Mesenchymal stem cell (in vitro differentiated cells and primary cell): Measurements from ENCODE around the gene PRPF19.

Experiments used
- DNase-seq: peaks from one replicate; pipeline ENCODE4 v3.0.0-alpha.2; 2013
- H2AFZ ChIP-seq: one replicate; pipeline ENCODE4 v1.6.1; 2013; ENCODE audit warnings: low read depth, mild to moderate bottlenecking, control low read depth, inconsistent platforms, low read length, moderate library complexity
- H2AK5ac ChIP-seq: 2 replicates; pipeline ENCODE4 v1.6.1; 2013; ENCODE audit warnings: low read length, moderate library complexity, mild to moderate bottlenecking, inconsistent platforms; ENCODE audit not compliant: severe bottlenecking
- H2BK120ac ChIP-seq: one replicate; pipeline ENCODE4 v1.6.1; 2013; ENCODE audit warnings: low read depth, mild to moderate bottlenecking, inconsistent platforms, low read length, moderate library complexity
- H2BK12ac ChIP-seq, 2 experiments: one replicate each; pipeline ENCODE4 v1.6.1; 2013; ENCODE audit warnings: inconsistent platforms in 2 of 2, low read length in 2 of 2, mild to moderate bottlenecking in 2 of 2, moderate library complexity in 2 of 2, control low read depth in 1 of 2
- H2BK15ac ChIP-seq: one replicate; pipeline ENCODE4 v1.6.1; 2013; ENCODE audit warnings: mild to moderate bottlenecking, low read depth, inconsistent platforms; ENCODE audit not compliant: poor library complexity, severe bottlenecking
- H2BK5ac ChIP-seq: 2 replicates; pipeline ENCODE4 v1.6.1; 2013; ENCODE audit warnings: low read depth, mild to moderate bottlenecking, low read length, control low read depth, inconsistent platforms; ENCODE audit not compliant: poor library complexity, severe bottlenecking
- H3K14ac ChIP-seq, 2 experiments: one replicate each; pipeline ENCODE4 v1.6.1; 2013; ENCODE audit warnings: inconsistent platforms in 2 of 2, low read length in 2 of 2, control low read depth in 1 of 2, mild to moderate bottlenecking in 1 of 2, moderate library complexity in 1 of 2
- H3K18ac ChIP-seq, 2 experiments: one replicate each; pipeline ENCODE4 v1.6.1; 2013; ENCODE audit warnings: inconsistent platforms in 2 of 2, low read length in 2 of 2, control low read depth in 1 of 2, low read depth in 1 of 2, mild to moderate bottlenecking in 1 of 2
- H3K23ac ChIP-seq, 2 experiments: one replicate each; pipeline ENCODE4 v1.6.1; 2013; ENCODE audit warnings: inconsistent platforms in 2 of 2, low read length in 2 of 2, mild to moderate bottlenecking in 2 of 2, moderate library complexity in 2 of 2, control low read depth in 1 of 2
- H3K27ac ChIP-seq: 2 replicates; pipeline ENCODE4 v1.5.1; 2013; ENCODE audit warnings: mild to moderate bottlenecking, moderate library complexity, low read length, control low read depth, inconsistent platforms; ENCODE audit not compliant: poor library complexity, severe bottlenecking
- H3K27me3 ChIP-seq, 2 experiments: 2 replicates each; pipeline versions ENCODE4 v1.6.1 to v1.7.0; 2013; ENCODE audit warnings: low read length in 2 of 2, mild to moderate bottlenecking in 2 of 2, moderate library complexity in 2 of 2, control low read depth in 1 of 2, inconsistent platforms in 1 of 2; ENCODE audit not compliant: control insufficient read depth in 1 of 2, insufficient read depth in 1 of 2
- H3K36me3 ChIP-seq, 2 experiments: 2 replicates each; pipeline versions ENCODE4 v1.6.1 to v1.7.0; 2013; ENCODE audit warnings: low read length in 2 of 2, control low read depth in 1 of 2, inconsistent platforms in 1 of 2, low read depth in 1 of 2, mild to moderate bottlenecking in 1 of 2; ENCODE audit not compliant: insufficient read depth in 2 of 2, control insufficient read depth in 1 of 2
- H3K4ac ChIP-seq, 2 experiments: one replicate each; pipeline ENCODE4 v1.6.1; 2013; ENCODE audit warnings: inconsistent platforms in 2 of 2, low read length in 2 of 2, mild to moderate bottlenecking in 2 of 2, moderate library complexity in 2 of 2, control low read depth in 1 of 2, low read depth in 1 of 2
- H3K4me1 ChIP-seq: 2 replicates; pipeline ENCODE4 v1.6.1; 2013; ENCODE audit warnings: low read depth, low read length, control low read depth; ENCODE audit not compliant: control insufficient read depth, insufficient read depth
- H3K4me2 ChIP-seq: 2 replicates; pipeline ENCODE4 v1.6.1; 2013; ENCODE audit warnings: low read length, mild to moderate bottlenecking, inconsistent platforms; ENCODE audit not compliant: poor library complexity, severe bottlenecking
- H3K4me3 ChIP-seq, 2 experiments: 2 replicates each; pipeline versions ENCODE4 v1.5.1 to v1.7.0; 2013; ENCODE audit warnings: low read length in 2 of 2, mild to moderate bottlenecking in 2 of 2, control low read depth in 1 of 2, low read depth in 1 of 2; ENCODE audit not compliant: insufficient read depth in 1 of 2
- H3K79me1 ChIP-seq: replicated peaks from 2 replicates; pipeline ENCODE4 v1.6.1; 2013; ENCODE audit warnings: mild to moderate bottlenecking, control low read depth, low read length, inconsistent platforms; ENCODE audit not compliant: poor library complexity, severe bottlenecking
- H3K9ac ChIP-seq: 2 replicates; pipeline ENCODE4 v1.7.0; 2013; ENCODE audit warnings: mild to moderate bottlenecking, low read length, moderate library complexity
- H3K9me3 ChIP-seq: 2 replicates; pipeline ENCODE4 v1.7.0; 2013; ENCODE audit warnings: mild to moderate bottlenecking, low read length; ENCODE audit not compliant: control insufficient read depth
- H4K8ac ChIP-seq: one replicate; pipeline ENCODE4 v1.6.1; 2013; ENCODE audit warnings: inconsistent platforms, mild to moderate bottlenecking, low read length, moderate library complexity
- H4K91ac ChIP-seq: one replicate; pipeline ENCODE4 v1.6.1; 2013; ENCODE audit warnings: mild to moderate bottlenecking, low read length, inconsistent platforms
- WGBS: methylation state at CpG from one replicate; pipeline ENCODE4 v1.1.7; 2013; ENCODE audit warnings: mixed read lengths; 5-methylcytosine and 5-hydroxymethylcytosine counted together

The PRPF19 gene

DNA sequence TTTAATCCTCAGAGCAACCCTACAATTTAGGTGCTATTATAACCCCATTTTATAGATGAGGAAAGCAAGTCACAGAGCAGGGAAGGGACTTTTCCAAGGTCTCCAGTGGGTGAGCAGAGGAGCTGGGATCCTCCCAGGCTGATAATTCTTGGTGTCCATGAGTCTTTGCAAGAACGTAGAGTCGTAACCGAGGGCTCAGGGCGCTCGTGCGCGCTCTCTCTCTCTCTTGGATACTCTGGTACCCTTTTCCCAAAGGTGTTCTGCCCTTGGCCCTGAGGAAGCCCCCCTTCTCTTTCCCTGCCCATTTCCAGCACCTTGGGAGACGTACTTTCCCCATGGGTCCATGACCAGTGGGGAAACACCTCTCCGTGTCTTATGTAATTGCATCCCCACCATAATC lies 44.2 kb downstream of the PRPF19 start:
- H3K79me1 ChIP-seq = no peaks in the 10 kb centered on the region
- H2AFZ ChIP-seq = no peak overlapping the region
- no peak for DNase-seq
- no peak overlapping the region for H2AK5ac ChIP-seq
- no peaks in the 10 kb centered on the region for H3K9me3 ChIP-seq
- H2BK12ac ChIP-seq = no peak overlapping the region
- H3K4me3 ChIP-seq = no peak overlapping the region
- H3K9ac ChIP-seq = no peak overlapping the region
- H3K4ac ChIP-seq = no peak overlapping the region
- H3K4me2 ChIP-seq = no peak overlapping the region
- H3K23ac ChIP-seq = no peak overlapping the region
- peaks cover 12% of the 10 kb centered on the region for H3K4me1 ChIP-seq
- no peaks in the 10 kb centered on the region for H3K36me3 ChIP-seq
- WGBS = 94% methylated on average over 9 of the region's 9 CpGs
- no peak overlapping the region for H3K18ac ChIP-seq
- no peak overlapping the region for H2BK15ac ChIP-seq
- no peak overlapping the region for H2BK120ac ChIP-seq
- H3K27ac ChIP-seq = no peak overlapping the region
- no peak overlapping the region for H4K8ac ChIP-seq
- H4K91ac ChIP-seq = no peak overlapping the region
- H3K27me3 ChIP-seq = peaks cover 0 to 19% of the 10 kb centered on the region in 2 experiments
- no peak overlapping the region for H3K14ac ChIP-seq
- no peak overlapping the region for H2BK5ac ChIP-seq

DNA sequence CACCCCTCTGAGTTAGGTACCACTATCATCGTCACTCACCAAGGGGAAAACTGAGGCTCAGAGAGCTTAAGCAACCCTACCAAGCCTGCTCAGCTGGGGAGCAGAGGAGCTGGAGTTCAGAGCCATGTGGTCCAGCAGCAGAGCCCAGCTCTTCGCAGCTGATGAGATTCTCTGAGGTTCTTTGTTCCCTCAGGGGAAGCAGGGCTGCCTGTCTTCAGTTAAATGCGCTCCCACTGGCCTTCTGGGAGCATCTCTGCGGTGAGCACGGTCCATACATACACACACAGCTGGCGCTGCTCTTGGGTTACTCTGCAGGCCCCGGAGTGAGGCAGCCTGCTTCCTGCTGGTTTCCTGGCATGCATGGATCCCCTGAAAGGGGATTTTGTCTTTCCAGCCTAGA lies 45.4 kb downstream of the PRPF19 start:
- 88% methylated on average over 7 of the region's 7 CpGs for WGBS
- H3K4me2 ChIP-seq = no peak overlapping the region
- H3K23ac ChIP-seq = no peak overlapping the region
- DNase-seq = no peak
- H3K9me3 ChIP-seq = no peaks in the 10 kb centered on the region
- no peak overlapping the region for H3K4me3 ChIP-seq
- H2BK5ac ChIP-seq = no peak overlapping the region
- H2AFZ ChIP-seq = no peak overlapping the region
- no peak overlapping the region for H2AK5ac ChIP-seq
- no peak overlapping the region for H4K91ac ChIP-seq
- no peak overlapping the region for H3K4ac ChIP-seq
- peaks cover 0 to 19% of the 10 kb centered on the region in 2 experiments for H3K27me3 ChIP-seq
- no peaks in the 10 kb centered on the region for H3K79me1 ChIP-seq
- peak overlapping the region; percentile 24 for H4K8ac ChIP-seq
- peaks cover 9% of the 10 kb centered on the region for H3K4me1 ChIP-seq
- no peak overlapping the region for H2BK12ac ChIP-seq
- H3K14ac ChIP-seq = no peak overlapping the region
- no peak overlapping the region for H2BK120ac ChIP-seq
- H3K27ac ChIP-seq = no peak overlapping the region
- H3K18ac ChIP-seq = no peak overlapping the region
- no peak overlapping the region for H2BK15ac ChIP-seq
- no peak overlapping the region for H3K9ac ChIP-seq
- H3K36me3 ChIP-seq = no peaks in the 10 kb centered on the region

DNA sequence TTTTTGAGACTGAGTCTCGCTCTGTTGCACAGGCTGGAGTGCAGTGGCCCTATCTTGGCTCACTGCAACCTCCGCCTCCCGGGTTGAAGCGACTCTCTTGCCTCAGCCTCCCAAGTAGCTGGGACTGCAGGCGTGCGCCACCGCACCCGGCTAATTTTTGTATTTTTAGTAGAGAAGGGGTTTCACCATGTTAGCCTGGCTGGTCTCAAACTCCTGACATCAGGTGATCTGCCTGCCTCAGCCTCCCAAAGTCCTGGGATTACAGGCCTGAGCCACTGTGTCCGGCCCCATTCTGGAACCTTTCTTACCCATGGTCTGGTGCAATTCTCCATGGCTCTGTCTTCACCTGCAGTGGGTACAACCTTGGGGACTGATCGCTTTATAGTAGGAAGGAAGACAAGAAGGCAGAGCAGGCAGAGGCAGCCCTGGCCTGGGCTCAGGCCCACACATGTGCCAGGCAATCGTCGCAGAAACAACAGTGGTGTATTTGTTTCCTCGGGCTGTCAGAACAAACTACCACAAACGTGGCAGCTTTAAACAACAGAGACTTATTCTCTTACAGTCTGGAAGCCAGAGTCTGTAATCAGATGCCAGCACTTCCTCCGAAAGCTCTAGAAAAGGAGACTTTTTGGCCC lies 46.7 kb downstream of the PRPF19 start:
- Histone ChIP-seq H4K8ac (no peak overlapping the region), H3K9me3 (no peaks in the 10 kb centered on the region), H3K14ac (no peak overlapping the region), H3K27me3 (peaks cover 0 to 13% of the 10 kb centered on the region in 2 experiments), H2BK15ac (no peak overlapping the region), H3K79me1 (no peaks in the 10 kb centered on the region), H3K4me1 (peaks cover 9% of the 10 kb centered on the region), H2AFZ (no peak overlapping the region), H3K23ac (no peak overlapping the region), H2BK12ac (no peak overlapping the region), H3K36me3 (no peaks in the 10 kb centered on the region), H2BK5ac (no peak overlapping the region), H3K4ac (no peak overlapping the region), H3K4me3 (no peak overlapping the region), H3K4me2 (no peak overlapping the region), H2AK5ac (no peak overlapping the region), H3K18ac (no peak overlapping the region), H2BK120ac (no peak overlapping the region), H3K9ac (no peak overlapping the region), H3K27ac (no peak overlapping the region), H4K91ac (no peak overlapping the region)
- WGBS = 86% methylated on average over 14 of the region's 15 CpGs
- no peak for DNase-seq

DNA sequence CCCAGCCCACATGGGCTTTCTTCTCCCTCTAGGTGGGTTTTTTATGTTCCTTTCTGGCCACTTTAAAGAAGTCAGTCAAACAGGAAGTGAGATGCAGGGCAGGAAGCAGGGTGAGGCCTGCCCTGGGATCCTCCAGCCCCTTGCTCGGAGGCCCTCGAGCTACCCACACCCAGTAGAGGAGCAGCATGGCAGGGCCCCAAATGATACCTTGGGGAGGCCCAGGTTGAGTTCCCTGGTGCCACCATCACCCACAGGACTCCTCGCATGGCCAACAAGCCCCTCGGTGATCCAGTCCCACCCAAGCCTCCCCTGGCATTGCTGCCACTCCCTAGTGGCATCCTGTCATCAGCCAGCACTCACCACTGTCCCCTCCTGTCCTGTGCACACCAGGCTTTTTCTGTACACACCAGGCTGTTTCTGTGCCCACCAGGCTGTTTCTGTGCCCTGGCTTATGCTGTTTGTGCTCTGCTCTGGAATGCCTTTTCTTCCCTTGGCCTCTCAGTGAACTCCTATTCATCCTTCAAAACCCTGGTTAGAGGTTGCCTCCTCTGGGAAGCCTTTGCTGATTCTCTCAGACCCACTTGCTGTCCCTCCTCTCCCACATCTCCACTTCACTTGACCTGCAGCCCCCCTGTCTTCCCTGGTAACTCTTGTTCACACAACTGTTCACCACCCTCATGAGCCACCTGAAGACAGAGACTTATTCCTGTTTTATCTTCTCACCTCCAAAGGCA lies 47.5 kb downstream of the PRPF19 start:
- Histone ChIP-seq H4K91ac (no peak overlapping the region), H3K23ac (no peak overlapping the region), H3K4ac (no peak overlapping the region), H3K4me2 (no peak overlapping the region), H3K27ac (no peak overlapping the region), H2BK120ac (no peak overlapping the region), H2BK5ac (no peak overlapping the region), H2AFZ (no peak overlapping the region), H2BK15ac (peak overlapping the region; percentile 12), H3K18ac (peak overlapping the region in 1 of 2 experiments; percentile 42), H3K9me3 (no peaks in the 10 kb centered on the region), H2AK5ac (no peak overlapping the region), H3K4me1 (peaks cover 9% of the 10 kb centered on the region), H3K14ac (no peak overlapping the region), H2BK12ac (peak overlapping the region in 1 of 2 experiments; percentile 25), H3K36me3 (no peaks in the 10 kb centered on the region), H3K27me3 (peaks cover 0 to 13% of the 10 kb centered on the region in 2 experiments), H3K4me3 (no peak overlapping the region), H4K8ac (no peak overlapping the region), H3K9ac (no peak overlapping the region), H3K79me1 (no peaks in the 10 kb centered on the region)
- WGBS = 91% methylated on average over 4 of the region's 4 CpGs
- no peak for DNase-seq
